Activated naive CD8-positive, alpha-beta T cell treated with anti-CD3 and anti-CD28 coated beads, Interleukin-2, amount 10 ng/mL, durations not matched to agents 7 days and 5 days (primary cell): ENCODE data around the gene HS3ST3B1. TPM values are rescaled to one million over a fixed set of nuclear protein-coding genes. Genes with fewer than 3 reads are reported as not detected.

Experiments
- ATAC-seq: fragments of 150-1000 bp; cut with Tn5 transposase; one replicate; pipeline ENCODE4 v1.10.0; 2021; ENCODE audit warnings: low read depth, moderate library complexity
- POLR2A ChIA-PET: fragments of 350-600 bp; sonication (Branson Sonifier 250); formaldehyde crosslinking; loops from one replicate; lab custom pipeline; 2021; ENCODE audit warnings: antibody characterized with exemption; lab: Charles Lee
- DNase-seq: peaks from one replicate; pipeline ENCODE4 v3.0.0; 2021
- H3K27ac Mint-ChIP-seq: one replicate; pipeline ENCODE4 v1.8.0; 2022; ENCODE audit warnings: mild to moderate bottlenecking, mixed read lengths
- H3K27me3 Mint-ChIP-seq: one replicate; pipeline ENCODE4 v1.8.0; 2022; ENCODE audit warnings: mild to moderate bottlenecking, moderate library complexity, mixed read lengths
- H3K36me3 Mint-ChIP-seq: one replicate; pipeline ENCODE4 v1.8.0; 2021; ENCODE audit warnings: mild to moderate bottlenecking, mixed read lengths
- H3K4me1 Mint-ChIP-seq: one replicate; pipeline ENCODE4 v1.8.0; 2021; ENCODE audit warnings: mixed read lengths
- H3K4me3 Mint-ChIP-seq: one replicate; pipeline ENCODE4 v1.8.0; 2022; ENCODE audit warnings: mild to moderate bottlenecking, moderate library complexity, mixed read lengths
- H3K9me3 Mint-ChIP-seq: one replicate; pipeline ENCODE4 v1.8.0; 2021; ENCODE audit warnings: mixed read lengths
- total RNA-seq, 2 experiments: library from RNA; stranded (reverse); gene quantifications; one replicate each; pipeline ENCODE4 v1.2.3, GENCODE V29; 2021

Gene HS3ST3B1
- total RNA-seq, 2 experiments from 2014 or later = 9.3 to 10.0 TPM

- Mint-ChIP-seq H3K4me3 (no peak overlapping the region), H3K27me3 (peaks cover 7% of the 10 kb centered on the region), H3K27ac (no peak overlapping the region), H3K9me3 (no peaks in the 10 kb centered on the region), H3K4me1 (peaks cover 36% of the 10 kb centered on the region), H3K36me3 (peaks cover 4% of the 10 kb centered on the region)
- ATAC-seq = no peak
- POLR2A ChIA-PET = interaction anchor here (0.6 kb wide), 1 partner anchor 51 kb away, joined by 4 read pairs; no protein-coding TSS in a partner anchor
- DNase-seq = no peak
Measured at GRCh38 chr17:14306596-14306995, 5.7 kb downstream of the HS3ST3B1 start.

- Mint-ChIP-seq H3K4me1 (peaks cover 36% of the 10 kb centered on the region), H3K27ac (no peak overlapping the region), H3K27me3 (peaks cover 7% of the 10 kb centered on the region), H3K9me3 (no peaks in the 10 kb centered on the region), H3K36me3 (peaks cover 8% of the 10 kb centered on the region), H3K4me3 (no peak overlapping the region)
- ATAC-seq (no peak), DNase-seq (no peak)
- POLR2A ChIA-PET = no interaction called here
Measured at GRCh38 chr17:14307560-14308024, 6.7 kb downstream of the HS3ST3B1 start.

- H3K9me3 Mint-ChIP-seq = no peaks in the 10 kb centered on the region
- ATAC-seq (no peak), DNase-seq (no peak)
- no peak overlapping the region for H3K27ac Mint-ChIP-seq
- POLR2A ChIA-PET = interaction anchor here (1.0 to 1.3 kb wide), 3 partner anchors 8 to 120 kb away, joined by 3 to 6 read pairs (median 5); partner anchors contain the start of gene HS3ST3B1
- H3K36me3 Mint-ChIP-seq = peaks cover 14% of the 10 kb centered on the region
- peak overlapping the region; percentile 78 for H3K4me3 Mint-ChIP-seq
- peaks cover 4% of the 10 kb centered on the region for H3K27me3 Mint-ChIP-seq
- peaks cover 32% of the 10 kb centered on the region for H3K4me1 Mint-ChIP-seq
Measured at GRCh38 chr17:14308636-14308964, 7.7 kb downstream of the HS3ST3B1 start.

GRCh38 chr17:14308965-14309879 lies 8.3 kb downstream of the HS3ST3B1 start:
- H3K4me1 Mint-ChIP-seq = peaks cover 30% of the 10 kb centered on the region
- POLR2A ChIA-PET = interaction anchor here (1.0 to 1.3 kb wide), 3 partner anchors 8 to 119 kb away, joined by 3 to 6 read pairs (median 5); partner anchors contain the start of gene HS3ST3B1
- ATAC-seq = peak; percentile 100
- H3K9me3 Mint-ChIP-seq = no peaks in the 10 kb centered on the region
- peak overlapping the region; percentile 78 for H3K4me3 Mint-ChIP-seq
- peaks cover 1% of the 10 kb centered on the region for H3K27me3 Mint-ChIP-seq
- peak; percentile 94 for DNase-seq
- H3K27ac Mint-ChIP-seq = peak overlapping the region; percentile 51
- H3K36me3 Mint-ChIP-seq = peaks cover 14% of the 10 kb centered on the region

GRCh38 chr17:14310101-14310500 lies 9.2 kb downstream of the HS3ST3B1 start:
- H3K36me3 Mint-ChIP-seq = peaks cover 16% of the 10 kb centered on the region
- POLR2A ChIA-PET = no interaction called here
- H3K4me1 Mint-ChIP-seq = peaks cover 22% of the 10 kb centered on the region
- ATAC-seq = no peak
- H3K4me3 Mint-ChIP-seq = peak overlapping the region; percentile 68
- DNase-seq = no peak
- no peak overlapping the region for H3K27ac Mint-ChIP-seq
- no peaks in the 10 kb centered on the region for H3K27me3 Mint-ChIP-seq
- no peaks in the 10 kb centered on the region for H3K9me3 Mint-ChIP-seq

GRCh38 chr17:14310605-14311004 lies 9.7 kb downstream of the HS3ST3B1 start:
- H3K27me3 Mint-ChIP-seq = no peaks in the 10 kb centered on the region
- POLR2A ChIA-PET = no interaction called here
- H3K4me1 Mint-ChIP-seq = peaks cover 18% of the 10 kb centered on the region

GRCh38 chr17:14311186-14311705 lies 10.4 kb downstream of the HS3ST3B1 start:
- Mint-ChIP-seq H3K4me3 (no peak overlapping the region), H3K36me3 (peaks cover 12% of the 10 kb centered on the region), H3K27ac (no peak overlapping the region), H3K27me3 (no peaks in the 10 kb centered on the region), H3K4me1 (peaks cover 17% of the 10 kb centered on the region), H3K9me3 (no peaks in the 10 kb centered on the region)
- POLR2A ChIA-PET = no interaction called here
- ATAC-seq = no peak
- no peak for DNase-seq

More at GRCh38 chr17:14310605-14311004, 9.7 kb downstream of the HS3ST3B1 start:
- H3K4me3 Mint-ChIP-seq = peak overlapping the region; percentile 22
- H3K9me3 Mint-ChIP-seq = no peaks in the 10 kb centered on the region
- no peak overlapping the region for H3K27ac Mint-ChIP-seq
- no peak for DNase-seq
- no peak for ATAC-seq
- H3K36me3 Mint-ChIP-seq = peaks cover 13% of the 10 kb centered on the region

- no peaks in the 10 kb centered on the region for H3K9me3 Mint-ChIP-seq
- peaks cover 17% of the 10 kb centered on the region for H3K4me1 Mint-ChIP-seq
- DNase-seq (no peak), ATAC-seq (no peak)
- peaks cover 2% of the 10 kb centered on the region for H3K27me3 Mint-ChIP-seq
- H3K27ac Mint-ChIP-seq = no peak overlapping the region
- peaks cover 14% of the 10 kb centered on the region for H3K36me3 Mint-ChIP-seq
- H3K4me3 Mint-ChIP-seq = no peak overlapping the region
- POLR2A ChIA-PET = no interaction called here
Measured at GRCh38 chr17:14311981-14312380, 11.1 kb downstream of the HS3ST3B1 start.

- peaks cover 4% of the 10 kb centered on the region for H3K27me3 Mint-ChIP-seq
- no peak overlapping the region for H3K4me3 Mint-ChIP-seq
- peaks cover 20% of the 10 kb centered on the region for H3K4me1 Mint-ChIP-seq
- POLR2A ChIA-PET = no interaction called here
- H3K27ac Mint-ChIP-seq = no peak overlapping the region
- ATAC-seq (no peak), DNase-seq (no peak)
- no peaks in the 10 kb centered on the region for H3K9me3 Mint-ChIP-seq
- H3K36me3 Mint-ChIP-seq = peaks cover 16% of the 10 kb centered on the region
Measured at GRCh38 chr17:14312522-14312921, 11.6 kb downstream of the HS3ST3B1 start.

GRCh38 chr17:14316126-14316832 lies 15.4 kb downstream of the HS3ST3B1 start:
- DNase-seq (no peak), ATAC-seq (no peak)
- Mint-ChIP-seq H3K4me1 (peaks cover 18% of the 10 kb centered on the region), H3K9me3 (no peaks in the 10 kb centered on the region), H3K27ac (no peak overlapping the region), H3K27me3 (peaks cover 8% of the 10 kb centered on the region), H3K4me3 (no peak overlapping the region), H3K36me3 (peaks cover 19% of the 10 kb centered on the region)
- POLR2A ChIA-PET = interaction anchor here (1.0 kb wide), 1 partner anchor 14 kb away, joined by 3 read pairs; no protein-coding TSS in a partner anchor

- Mint-ChIP-seq H3K4me3 (no peak overlapping the region), H3K36me3 (peaks cover 18% of the 10 kb centered on the region), H3K27ac (no peak overlapping the region), H3K27me3 (peaks cover 8% of the 10 kb centered on the region), H3K9me3 (no peaks in the 10 kb centered on the region), H3K4me1 (peaks cover 21% of the 10 kb centered on the region)
- ATAC-seq (no peak), DNase-seq (no peak)
- POLR2A ChIA-PET = interaction anchor here (0.6 kb wide), 1 partner anchor 665 kb away, joined by 3 read pairs; no protein-coding TSS in a partner anchor
Measured at GRCh38 chr17:14317383-14317782, 16.5 kb downstream of the HS3ST3B1 start.

GRCh38 chr17:14318109-14318917 lies 17.4 kb downstream of the HS3ST3B1 start:
- H3K27ac Mint-ChIP-seq = peak overlapping the region; percentile 54

More at GRCh38 chr17:14318109-14318917, 17.4 kb downstream of the HS3ST3B1 start:
- Mint-ChIP-seq H3K9me3 (no peaks in the 10 kb centered on the region), H3K36me3 (peaks cover 13% of the 10 kb centered on the region), H3K4me3 (peak overlapping the region; percentile 30), H3K27me3 (peaks cover 8% of the 10 kb centered on the region), H3K4me1 (peaks cover 21% of the 10 kb centered on the region)
- DNase-seq (no peak), ATAC-seq (peak; percentile 38)
- POLR2A ChIA-PET = interaction anchor here (0.7 to 1.3 kb wide), 4 partner anchors 9 to 110 kb away, joined by 3 to 5 read pairs (median 3); partner anchors contain the start of gene HS3ST3B1
